GM18502 (cell line): ENCODE data around the gene KRTAP4-6.
"Not testable (repeated sequence)": the region's sequence is repeated elsewhere in the genome, so short reads cannot be mapped to it uniquely, and the experiment has no call there.

ENCODE experiments used
- ATAC-seq: cut with Tn5 transposase; IDR thresholded peaks from one replicate; pipeline ENCODE4 v1.9.1; 2021; ENCODE audit warnings: mild to moderate bottlenecking; ENCODE audit not compliant: unreplicated experiment, poor library complexity

The KRTAP4-6 gene

DNA sequence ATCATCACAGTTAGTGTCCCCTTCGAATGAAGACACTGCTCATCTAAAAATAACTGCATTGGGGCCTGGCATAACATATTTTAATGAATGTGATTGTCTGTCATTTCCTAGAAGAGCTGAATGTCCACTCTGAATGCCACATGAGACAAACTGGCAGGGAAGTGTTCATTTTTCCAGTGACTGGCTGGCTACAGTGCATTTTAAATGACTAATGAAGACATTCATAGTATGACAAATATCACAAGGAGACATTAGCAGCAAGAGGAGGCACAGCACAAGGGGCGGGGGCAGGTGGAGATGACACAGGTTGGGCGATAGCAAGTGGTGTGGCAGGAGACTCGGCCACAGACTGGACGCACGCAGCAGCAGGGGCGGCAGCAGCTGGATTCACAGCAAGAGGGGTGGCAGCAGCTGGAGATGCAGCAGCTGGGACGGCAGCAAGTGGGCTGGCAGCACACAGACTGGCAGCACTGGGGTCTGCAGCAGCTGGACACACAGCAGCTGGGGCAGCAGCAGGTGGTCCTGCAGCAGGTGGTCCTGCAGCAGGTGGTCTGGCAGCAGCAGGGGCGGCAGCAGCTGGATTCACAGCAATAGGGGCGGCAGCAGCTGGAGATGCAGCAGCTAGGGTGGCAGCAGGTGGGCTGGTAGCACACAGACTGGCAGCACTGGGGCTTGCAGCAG, 8.8 kb upstream of the KRTAP4-6 start:
- not testable (repeated sequence) for ATAC-seq

DNA sequence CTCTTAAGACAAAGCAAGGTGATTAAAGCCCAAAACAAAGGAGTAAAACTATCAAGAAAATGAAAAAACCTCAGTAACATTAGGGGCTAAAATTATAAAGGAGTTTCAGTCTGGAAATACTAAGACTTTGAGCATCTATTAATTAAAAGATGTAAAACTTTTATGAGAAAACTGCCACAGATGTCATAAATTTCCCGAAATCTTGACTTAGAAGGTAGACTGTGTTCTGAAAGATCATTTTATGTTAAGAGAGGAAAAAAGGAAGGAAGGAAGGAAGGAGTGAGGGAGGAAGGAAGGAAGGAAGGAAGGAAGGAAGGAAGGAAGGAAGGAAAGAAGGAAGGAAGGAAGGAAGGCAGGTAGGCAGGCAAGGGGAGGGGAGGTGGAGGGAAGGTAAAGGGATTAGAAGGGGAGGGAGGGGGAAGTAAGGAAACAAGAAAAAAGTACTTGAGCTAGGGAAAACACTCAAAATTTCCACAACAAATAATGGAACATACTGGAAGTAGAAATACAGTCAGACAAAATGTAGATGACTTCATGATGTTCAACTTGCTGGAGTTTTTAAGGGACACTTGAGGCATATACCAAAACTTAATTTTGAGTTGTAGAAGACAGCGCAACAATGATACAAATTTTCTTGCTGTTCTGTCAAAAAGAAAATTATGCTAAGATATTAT, 7.3 kb upstream of the KRTAP4-6 start:
- ATAC-seq, result no peak

DNA sequence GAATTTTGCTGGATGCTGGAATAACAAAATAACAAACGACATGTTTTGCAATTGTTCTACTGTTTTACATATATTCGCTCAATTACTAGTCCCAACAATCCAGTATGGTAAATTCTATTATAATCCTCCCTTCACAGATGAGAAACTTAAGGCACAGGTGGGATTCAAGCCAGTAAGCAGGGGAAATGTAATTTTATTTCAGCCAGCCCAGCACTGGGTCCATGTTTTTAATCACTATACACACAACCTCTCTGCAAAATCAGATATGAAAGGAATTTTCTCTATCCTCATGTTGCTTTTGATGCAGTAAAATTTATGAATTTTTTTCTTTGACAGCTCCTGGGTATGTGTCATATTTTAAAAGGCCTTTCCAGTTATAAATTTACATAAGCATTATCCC, 4.9 kb upstream of the KRTAP4-6 start:
- ATAC-seq, result no peak

DNA sequence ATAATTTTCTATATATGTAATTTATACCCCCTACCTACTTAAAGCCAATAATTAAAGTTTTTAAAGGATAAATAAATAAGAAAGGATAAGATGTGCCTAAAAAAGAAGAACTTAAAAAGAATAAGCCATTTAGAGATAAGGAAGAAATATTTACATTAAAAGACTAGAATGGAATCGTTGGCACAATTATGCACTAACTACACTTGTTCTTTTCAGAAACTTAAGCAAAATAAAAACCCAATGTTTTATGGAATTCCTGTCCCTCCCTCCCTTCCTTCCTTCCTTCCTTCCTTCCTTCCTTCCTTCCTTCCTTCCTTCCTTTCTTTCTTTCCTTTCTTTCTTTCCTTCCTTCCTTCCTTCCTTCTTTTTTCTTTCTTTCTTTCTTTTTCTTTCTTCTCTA, 4.5 kb upstream of the KRTAP4-6 start:
- ATAC-seq, result no peak

DNA sequence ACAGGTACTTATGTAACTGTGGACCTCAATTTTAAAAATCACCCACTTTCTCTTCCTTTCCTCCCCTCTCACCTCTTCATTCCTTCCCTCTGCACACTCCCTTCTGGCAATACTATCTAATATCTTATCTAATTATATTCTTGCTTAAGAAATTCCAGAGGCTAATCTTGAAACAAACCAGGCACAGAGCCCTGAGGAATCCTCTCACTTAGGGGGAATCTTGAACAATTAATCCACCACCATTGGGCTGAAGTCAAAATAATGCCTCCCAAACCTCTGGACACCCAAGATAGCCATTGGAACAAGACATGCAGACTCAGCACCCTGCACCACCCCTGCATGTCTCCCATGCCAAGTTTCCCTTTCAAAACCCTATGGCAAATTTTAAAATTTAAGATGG, 1.0 kb upstream of the KRTAP4-6 start:
- ATAC-seq, result no peak

DNA sequence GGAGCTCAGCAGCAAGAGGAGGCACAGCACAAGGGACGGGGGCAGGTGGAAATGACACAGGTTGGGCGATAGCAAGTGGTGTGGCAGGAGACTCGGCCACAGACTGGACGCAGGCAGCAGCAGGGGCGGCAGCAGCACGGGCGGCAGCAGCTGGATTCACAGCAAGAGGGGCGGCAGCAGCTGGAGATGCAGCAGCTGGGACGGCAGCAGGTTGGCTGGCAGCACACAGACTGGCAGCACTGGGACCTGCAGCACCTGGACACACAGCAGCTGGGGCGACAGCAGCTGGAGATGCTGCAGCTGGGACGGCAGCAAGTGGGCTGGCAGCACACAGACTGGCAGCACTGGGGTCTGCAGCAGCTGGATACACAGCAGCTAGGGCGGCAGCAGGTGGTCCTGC, 479 bp downstream of the KRTAP4-6 start:
- not testable (repeated sequence) for ATAC-seq

DNA sequence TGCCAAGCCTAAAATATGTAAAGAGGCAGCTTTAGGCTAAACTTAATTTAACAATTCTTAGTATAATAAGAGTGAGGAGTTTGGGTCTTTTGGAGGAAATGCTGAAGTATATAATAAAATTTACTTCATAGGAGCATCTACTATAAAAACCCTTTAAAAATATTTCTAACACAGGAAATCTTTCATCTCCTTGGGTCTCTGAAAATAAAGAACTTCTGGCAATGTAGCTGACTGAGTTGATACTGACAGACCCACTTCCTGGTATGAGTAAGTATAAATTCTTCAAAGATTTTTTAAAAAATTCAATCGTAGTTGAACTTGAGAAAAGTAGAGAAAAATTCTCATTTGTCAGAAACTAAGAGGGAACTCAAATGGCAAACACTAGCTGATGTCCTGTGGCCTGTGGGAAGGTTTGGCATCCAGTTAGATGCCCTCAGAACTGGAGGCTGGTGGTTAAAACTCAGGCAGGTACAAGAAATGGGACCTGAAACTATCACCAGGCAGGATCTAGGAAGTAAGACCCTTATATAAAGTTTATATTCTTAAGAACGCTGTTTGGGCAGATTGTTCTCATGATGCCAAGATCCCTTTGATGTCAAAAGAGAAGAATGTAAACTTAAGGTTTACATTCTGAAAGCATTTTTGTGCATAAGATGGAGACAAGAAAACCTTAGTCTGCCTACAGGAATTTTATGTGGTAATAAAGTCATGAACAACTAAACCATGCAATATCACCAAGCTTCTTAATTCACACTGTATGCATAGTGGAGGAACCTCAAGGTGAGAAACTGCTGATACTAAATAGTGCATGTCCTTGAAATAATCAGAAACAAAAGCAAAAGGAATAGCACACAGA, 6.2 kb downstream of the KRTAP4-6 start:
- ATAC-seq, result no peak

DNA sequence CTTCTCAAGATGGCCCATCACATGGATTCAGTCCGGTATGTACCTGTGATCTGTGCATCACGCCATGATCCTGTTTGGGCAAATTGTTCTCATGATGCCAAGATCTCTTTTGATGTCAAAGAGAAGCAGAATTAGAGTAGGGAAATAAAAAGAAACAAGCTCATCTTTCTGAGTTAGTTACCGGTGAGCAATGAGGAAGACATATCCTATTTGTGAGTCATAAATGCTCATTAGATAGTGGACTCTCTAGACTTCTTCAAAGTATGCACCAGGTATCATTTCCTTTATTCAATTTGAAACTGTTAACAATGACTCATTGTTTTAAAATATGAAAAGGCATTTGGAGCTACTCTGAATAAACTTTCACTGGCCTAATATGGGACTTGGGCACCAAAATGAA, 8.4 kb downstream of the KRTAP4-6 start:
- no peak for ATAC-seq

DNA sequence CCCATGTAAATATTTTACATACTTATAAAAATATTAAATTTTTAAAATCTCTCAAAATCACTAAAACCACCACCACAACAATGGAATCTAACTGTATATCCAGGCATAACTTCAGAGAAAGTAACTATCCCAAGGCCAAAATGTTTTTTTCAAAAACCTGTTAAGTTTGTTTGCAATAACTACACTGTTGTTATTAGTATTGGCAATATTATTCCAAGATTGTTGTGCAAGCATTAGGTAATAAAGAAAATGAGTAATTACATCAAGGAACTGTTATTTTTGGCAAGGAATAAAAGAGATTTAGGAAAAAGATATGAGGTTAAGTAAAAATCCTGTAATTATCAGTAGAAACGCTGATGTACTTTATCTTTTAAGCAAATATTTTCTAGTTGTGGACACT, 13.0 kb downstream of the KRTAP4-6 start:
- no peak for ATAC-seq

DNA sequence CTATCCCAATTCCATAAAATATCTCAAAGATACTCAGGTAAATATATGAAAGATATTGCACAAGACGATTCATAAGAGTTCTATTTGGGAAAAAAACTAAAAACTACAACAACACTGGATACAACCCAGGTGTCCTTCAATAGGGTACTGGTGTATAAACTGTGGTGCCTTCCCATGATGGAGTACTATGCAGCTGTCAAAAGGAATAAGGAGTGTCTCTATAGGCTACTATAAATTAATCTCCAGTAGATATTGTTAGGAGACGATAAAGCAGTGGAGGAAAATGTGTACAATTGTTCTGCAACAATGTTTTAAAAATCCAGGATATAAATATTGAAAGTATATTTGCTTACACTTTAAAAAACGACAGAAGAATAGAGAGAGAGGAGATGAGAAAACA, 13.9 kb downstream of the KRTAP4-6 start:
- ATAC-seq, result no peak

DNA sequence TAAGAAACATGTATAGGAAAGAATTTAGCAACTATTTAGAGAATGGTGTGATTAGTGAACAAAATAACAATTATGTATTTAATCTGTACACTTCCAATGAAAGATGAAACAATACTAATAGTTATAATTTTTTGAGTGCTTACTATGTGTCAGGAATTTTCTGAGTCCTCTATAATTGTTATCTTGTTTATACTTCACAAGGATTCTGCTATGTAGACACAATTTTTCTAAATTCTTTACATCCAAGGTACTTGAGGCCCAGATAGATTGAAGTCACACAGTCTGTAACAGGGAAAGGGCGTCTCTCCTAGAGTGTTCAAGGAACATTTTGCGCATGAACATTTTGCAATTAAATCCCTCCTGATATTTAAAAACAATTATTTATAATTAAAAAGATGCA, 15.3 kb downstream of the KRTAP4-6 start:
- ATAC-seq, result no peak

DNA sequence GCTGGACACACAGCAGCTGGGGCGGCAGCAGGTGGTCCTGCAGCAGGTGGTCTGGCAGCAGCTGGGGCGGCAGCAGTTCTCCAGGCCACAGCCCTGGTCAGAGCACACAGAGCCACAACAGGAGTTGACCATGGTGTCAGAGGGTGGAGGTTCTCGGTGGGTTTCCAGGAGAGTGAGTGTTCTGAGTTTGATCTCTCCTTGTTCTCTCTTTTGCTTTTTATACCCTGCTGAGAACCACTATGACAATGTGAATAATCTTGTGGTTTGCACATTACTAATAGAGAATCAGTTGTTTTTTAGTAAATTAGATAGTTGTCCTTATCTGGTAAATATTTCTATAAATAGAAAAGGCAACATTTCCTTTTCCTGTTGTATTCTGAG, 16.4 kb downstream of the KRTAP4-6 start, which contains the start of gene KRTAP4-12:
Gene KRTAP4-12 (minus strand): TSS at position 192 of the 381 bp plus-strand sequence. CDS start 60 bp downstream, at position 132.
- ATAC-seq, result not testable (repeated sequence)

DNA sequence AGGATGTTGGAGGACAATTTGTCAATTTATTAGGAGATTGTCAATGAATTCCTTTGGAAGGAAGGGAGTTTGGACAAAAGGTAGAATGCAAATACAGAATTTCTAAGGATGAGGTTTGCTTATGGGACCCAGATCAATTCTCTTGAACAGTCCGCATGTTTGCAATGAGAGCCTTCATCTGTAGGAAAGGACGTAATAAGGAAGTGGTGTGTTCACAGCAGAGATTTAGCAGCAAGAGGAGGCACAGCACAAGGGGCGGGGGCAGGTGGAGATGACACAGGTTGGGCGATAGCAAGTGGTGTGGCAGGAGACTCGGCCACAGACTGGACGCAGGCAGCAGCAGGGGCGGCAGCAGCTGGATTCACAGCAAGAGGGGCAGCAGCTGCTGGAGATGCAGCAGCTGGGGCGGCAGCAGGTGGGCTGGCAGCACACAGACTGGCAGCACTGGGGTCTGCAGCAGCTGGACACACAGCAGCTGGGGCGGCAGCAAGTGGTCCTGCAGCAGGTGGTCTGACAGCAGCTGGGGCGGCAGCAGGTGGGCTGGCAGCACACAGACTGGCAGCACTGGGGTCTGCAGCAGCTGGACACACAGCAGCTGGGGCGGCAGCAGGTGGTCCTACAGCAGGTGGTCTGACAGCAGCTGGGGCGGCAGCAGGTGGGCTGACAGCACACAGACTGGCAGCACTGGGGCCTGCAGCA, 16.9 kb downstream of the KRTAP4-6 start:
- not testable (repeated sequence) for ATAC-seq

DNA sequence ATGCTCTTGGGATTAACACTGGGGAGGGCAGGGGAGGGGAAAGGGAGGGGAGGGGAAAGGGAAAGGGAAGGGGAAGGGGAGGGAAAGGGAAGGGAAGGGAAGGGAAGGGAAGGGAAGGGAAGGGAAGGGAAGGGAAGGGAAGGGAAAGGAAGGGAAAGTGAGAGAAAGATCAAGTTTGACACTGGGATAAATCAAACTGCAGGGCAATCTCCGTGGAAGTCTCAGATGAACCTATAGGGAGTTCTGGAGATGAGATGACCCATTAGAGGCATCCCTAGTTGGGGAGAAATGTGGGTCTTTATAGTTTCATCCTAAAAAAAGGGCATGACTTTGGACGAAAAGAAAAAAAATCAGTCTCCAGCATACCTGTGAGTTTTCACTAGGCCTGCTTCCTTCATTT, 18.6 kb downstream of the KRTAP4-6 start:
- no peak for ATAC-seq

DNA sequence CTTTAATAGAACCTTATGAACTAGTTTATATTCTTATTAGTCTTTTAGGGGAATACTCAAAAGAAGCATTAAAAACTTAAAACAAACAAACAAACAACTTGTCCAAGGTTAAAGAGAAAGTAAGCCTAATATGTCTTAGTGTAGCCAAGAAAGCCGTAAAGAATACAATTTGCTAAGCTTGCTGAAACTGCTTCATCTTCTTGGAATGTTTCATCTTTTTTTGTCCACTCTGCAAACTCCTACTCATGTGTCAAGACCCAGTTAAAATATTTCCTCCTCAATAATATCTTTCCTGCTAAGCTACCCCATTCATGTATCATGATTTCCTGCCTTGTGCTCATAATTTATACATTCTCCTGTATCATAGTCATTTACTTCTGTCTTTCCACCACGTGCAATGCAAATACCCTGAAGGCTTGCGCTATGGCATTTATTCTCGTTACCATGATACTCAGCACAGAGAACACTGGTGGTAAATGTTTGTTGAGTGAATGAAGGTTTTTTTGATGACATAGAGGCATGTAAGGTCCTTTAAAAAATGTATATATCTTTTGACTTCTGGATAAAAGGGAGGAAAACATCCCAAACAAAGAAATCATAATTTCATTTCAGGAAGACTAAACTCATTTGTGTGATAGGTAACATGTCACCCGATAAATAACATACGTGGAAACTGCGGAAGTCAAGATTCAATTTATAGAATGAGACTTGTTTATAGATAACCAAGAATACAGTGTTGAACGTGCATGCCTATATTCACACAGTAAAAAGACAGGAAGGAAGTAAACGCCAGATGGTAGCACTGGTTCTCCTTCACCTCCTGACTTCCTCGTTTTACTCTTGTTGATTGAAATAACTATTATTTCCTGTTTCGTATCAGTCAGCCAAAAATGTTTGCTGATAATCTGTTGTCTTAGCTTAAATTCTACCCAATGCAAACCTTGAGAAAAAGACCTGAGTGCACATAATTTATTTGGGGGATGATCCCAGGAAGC, 20.4 kb downstream of the KRTAP4-6 start:
- ATAC-seq, result not testable (repeated sequence)

DNA sequence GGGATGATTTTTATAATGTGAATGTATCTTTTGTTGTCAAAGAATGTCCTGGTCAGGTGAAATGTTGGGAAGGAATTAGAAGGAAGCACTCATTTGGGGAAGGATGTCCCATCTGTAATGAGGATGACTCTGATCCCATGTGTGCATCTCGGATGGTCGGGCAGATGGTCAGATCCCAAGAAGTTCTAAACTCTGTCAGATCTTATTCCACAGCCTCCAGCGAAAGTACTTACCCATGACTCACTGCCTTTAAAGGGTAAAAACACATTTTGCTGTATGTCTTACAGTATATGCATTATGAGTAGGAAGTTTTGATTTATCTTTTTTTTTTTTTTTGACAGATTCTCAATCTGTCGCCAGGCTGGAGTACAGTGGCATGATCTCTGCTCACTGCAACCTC, 21.6 kb downstream of the KRTAP4-6 start:
- no peak for ATAC-seq

DNA sequence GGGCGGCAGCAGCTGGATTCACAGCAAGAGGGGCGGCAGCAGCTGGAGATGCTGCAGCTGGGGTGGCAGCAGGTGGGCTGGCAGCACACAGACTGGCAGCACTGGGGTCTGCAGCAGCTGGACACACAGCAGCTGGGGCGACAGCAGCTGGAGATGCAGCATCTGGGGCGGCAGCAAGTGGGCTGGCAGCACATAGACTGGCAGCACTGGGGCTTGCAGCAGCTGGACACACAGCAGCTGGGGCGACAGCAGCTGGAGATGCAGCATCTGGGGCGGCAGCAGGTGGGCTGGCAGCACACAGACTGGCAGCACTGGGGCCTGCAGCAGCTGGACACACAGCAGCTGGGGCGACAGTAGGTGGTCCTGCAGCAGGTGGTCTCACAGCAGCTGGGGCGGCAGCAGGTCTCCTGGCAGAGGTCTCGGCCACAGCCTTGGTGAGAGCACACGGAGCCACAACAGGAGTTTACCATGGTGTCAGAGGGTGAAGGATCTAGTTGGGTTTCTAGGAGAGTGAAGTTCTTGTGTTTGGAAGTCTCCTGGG, 22.4 kb downstream of the KRTAP4-6 start, which contains the start of gene KRTAP4-11:
Gene KRTAP4-11 (minus strand): TSS at position 528 of the 541 bp plus-strand sequence. CDS start 58 bp downstream, at position 470.
- ATAC-seq, result not testable (repeated sequence)

DNA sequence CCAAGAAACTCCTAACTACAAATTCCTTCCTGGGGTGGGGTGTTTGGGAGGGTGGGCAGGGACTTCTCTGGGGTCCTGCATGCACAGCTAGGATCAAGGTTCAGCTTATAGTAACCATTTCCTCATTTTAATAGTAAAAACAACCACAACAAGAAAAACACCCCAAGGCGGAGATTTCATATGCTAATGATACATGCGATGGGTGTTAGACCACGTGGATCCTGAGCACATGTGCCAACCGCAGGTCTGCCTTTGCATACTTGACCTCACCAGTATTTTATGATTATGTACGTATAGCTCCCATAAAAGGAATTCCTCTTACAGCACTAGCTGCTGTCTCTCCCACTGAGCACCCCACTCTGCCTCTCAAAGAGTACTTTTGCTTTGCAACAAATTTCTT, 24.0 kb downstream of the KRTAP4-6 start:
- ATAC-seq, result no peak
